Measurements from ENCODE around the gene SGMS1.
A peak's percentile ranks its signal among the peaks of the same experiment; 100 is the strongest.

SGMS1 gene

DNA sequence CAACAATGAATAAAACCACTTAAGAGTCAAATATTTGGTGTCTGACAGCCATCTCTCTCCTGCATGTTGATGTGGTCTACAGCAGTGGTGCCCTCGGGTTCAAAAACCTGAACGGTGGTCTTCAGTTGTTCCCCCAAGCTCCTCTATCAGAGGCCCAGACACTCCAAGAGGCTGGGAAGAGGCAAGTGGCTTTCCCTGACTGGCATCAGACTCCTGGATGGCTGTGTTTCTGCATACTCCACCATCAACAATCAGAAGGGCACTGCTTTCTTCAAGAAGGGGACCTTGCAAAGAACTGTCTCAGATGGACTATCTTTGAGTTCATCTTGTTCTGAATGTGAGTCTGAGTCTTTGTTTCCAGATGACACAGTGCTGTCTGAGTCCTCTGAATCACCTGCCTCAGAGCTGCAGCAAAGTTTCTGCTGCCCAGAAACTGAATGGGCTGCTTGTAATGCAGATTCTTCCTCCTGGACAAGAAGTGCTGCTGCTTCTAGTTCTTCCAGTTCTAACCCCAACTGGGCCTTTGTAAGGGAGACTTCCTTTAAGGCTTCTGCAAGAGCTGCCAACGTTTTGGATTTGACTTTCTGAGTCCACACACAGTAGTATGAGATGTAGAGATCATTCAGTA is 5.9 kb upstream of the SGMS1 start:
- Histone ChIP-seq H3K4me3 (IDR thresholded peaks at IDR 0.05; ENCODE audit: insufficient read depth, low read depth, low read length) (no peak overlapping the region), H2AFZ (ENCODE audit: low read depth) (no peak overlapping the region), H3K79me2 (ENCODE audit: insufficient read depth, low read depth) (no peaks in the 10 kb centered on the region), H3K36me3 (ENCODE audit: insufficient read depth) (no peaks in the 10 kb centered on the region), H4K20me1 (ENCODE audit: insufficient read depth) (no peaks in the 10 kb centered on the region), H3K4me2 (no peak overlapping the region), H3K27ac (no peak overlapping the region), H3K27me3 (ENCODE audit: insufficient read depth, low read depth) (no peaks in the 10 kb centered on the region), H3K9ac (no peak overlapping the region), H3K4me1 (ENCODE audit: low read depth, poor library complexity, severe bottlenecking) (peaks cover 15% of the 10 kb centered on the region)
- TF ChIP-seq, protein P1, sequence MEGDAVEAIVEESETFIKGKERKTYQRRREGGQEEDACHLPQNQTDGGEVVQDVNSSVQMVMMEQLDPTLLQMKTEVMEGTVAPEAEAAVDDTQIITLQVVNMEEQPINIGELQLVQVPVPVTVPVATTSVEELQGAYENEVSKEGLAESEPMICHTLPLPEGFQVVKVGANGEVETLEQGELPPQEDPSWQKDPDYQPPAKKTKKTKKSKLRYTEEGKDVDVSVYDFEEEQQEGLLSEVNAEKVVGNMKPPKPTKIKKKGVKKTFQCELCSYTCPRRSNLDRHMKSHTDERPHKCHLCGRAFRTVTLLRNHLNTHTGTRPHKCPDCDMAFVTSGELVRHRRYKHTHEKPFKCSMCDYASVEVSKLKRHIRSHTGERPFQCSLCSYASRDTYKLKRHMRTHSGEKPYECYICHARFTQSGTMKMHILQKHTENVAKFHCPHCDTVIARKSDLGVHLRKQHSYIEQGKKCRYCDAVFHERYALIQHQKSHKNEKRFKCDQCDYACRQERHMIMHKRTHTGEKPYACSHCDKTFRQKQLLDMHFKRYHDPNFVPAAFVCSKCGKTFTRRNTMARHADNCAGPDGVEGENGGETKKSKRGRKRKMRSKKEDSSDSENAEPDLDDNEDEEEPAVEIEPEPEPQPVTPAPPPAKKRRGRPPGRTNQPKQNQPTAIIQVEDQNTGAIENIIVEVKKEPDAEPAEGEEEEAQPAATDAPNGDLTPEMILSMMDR (conservative IDR thresholded peaks at IDR 0.05; ENCODE audit: low read depth, low read length): no peak

- H2AFZ ChIP-seq (ENCODE audit: low read depth): no peak overlapping the region
- H3K36me3 ChIP-seq (ENCODE audit: insufficient read depth): no peaks in the 10 kb centered on the region
- H3K9ac ChIP-seq: no peak overlapping the region
- H4K20me1 ChIP-seq (ENCODE audit: insufficient read depth): no peaks in the 10 kb centered on the region
- peaks cover 7% of the 10 kb centered on the region; the same call in 1 of the 2 replicates for H3K79me2 ChIP-seq (ENCODE audit: insufficient read depth, low read depth)
- no peak overlapping the region for H3K4me3 ChIP-seq (IDR thresholded peaks at IDR 0.05; ENCODE audit: insufficient read depth, low read depth, low read length)
- H3K27ac ChIP-seq: no peak overlapping the region
- no peaks in the 10 kb centered on the region for H3K27me3 ChIP-seq (ENCODE audit: insufficient read depth, low read depth)
- TF ChIP-seq, protein P1 (conservative IDR thresholded peaks at IDR 0.05; ENCODE audit: low read depth, low read length): no peak
- H3K4me2 ChIP-seq: no peak overlapping the region
- peaks cover 15% of the 10 kb centered on the region for H3K4me1 ChIP-seq (ENCODE audit: low read depth, poor library complexity, severe bottlenecking)
Observed at GRCh38 chr10:50627896-50628295, 4.1 kb upstream of the SGMS1 start.

DNA sequence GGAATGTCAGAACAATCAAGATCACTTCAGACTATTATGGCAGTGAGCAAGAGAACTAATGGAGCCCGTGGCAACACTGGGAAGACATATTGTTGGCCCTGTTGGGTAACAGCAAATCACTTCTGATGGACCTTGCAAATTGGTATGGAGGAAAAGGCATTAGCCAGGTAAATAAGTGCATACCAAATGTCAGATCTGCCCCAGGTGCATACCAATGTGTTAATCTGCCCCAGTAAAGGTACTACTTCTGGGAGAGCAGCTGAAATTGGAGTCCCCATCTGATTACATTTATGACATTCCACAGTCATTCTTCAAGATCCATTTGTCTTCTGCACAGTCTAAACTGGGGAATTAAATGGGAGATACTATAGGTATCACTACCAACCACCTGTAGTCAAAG is 3.7 kb upstream of the SGMS1 start:
- Histone ChIP-seq H2AFZ (ENCODE audit: low read depth) (no peak overlapping the region), H3K4me3 (IDR thresholded peaks at IDR 0.05; ENCODE audit: insufficient read depth, low read depth, low read length) (no peak overlapping the region), H3K9ac (no peak overlapping the region), H3K27me3 (ENCODE audit: insufficient read depth, low read depth) (no peaks in the 10 kb centered on the region), H3K4me2 (no peak overlapping the region), H4K20me1 (ENCODE audit: insufficient read depth) (no peaks in the 10 kb centered on the region), H3K27ac (no peak overlapping the region), H3K36me3 (ENCODE audit: insufficient read depth) (no peaks in the 10 kb centered on the region), H3K79me2 (ENCODE audit: insufficient read depth, low read depth) (peaks cover 11% of the 10 kb centered on the region; the same call in 1 of the 2 replicates), H3K4me1 (ENCODE audit: low read depth, poor library complexity, severe bottlenecking) (peaks cover 15% of the 10 kb centered on the region)
- TF ChIP-seq, protein P1 (conservative IDR thresholded peaks at IDR 0.05; ENCODE audit: low read depth, low read length): no peak

DNA sequence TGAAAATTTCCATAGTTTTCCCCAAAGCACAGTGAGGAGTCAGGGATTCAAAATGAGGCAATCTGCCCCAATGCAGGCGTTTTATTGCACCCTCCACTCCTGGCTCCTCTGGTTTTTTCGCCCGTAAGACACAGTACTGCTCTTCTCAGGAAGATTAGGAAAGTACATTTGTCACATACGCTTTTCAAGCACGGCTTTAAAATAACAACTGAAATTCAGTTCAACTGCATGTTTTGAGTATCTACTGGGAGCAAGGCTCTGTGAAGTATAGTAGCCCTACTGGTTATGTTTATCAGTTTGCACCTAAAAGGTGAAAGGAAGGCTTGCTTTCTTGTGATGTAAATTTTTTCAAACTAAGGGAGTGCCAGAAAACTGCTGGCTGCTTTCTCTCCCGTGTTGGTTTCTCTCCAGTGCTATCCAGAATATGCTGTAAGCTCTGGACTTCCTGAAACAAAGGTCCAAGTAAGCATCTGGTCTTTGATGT is 1.9 kb upstream of the SGMS1 start:
- peak overlapping the region; percentile 94 for H3K4me2 ChIP-seq
- peak overlapping the region; percentile 95 for H2AFZ ChIP-seq (ENCODE audit: low read depth)
- no peaks in the 10 kb centered on the region for H4K20me1 ChIP-seq (ENCODE audit: insufficient read depth)

More for the DNA sequence above, 1.9 kb upstream of the SGMS1 start:
- TF ChIP-seq, protein P1 (conservative IDR thresholded peaks at IDR 0.05; ENCODE audit: low read depth, low read length): peak; percentile 16; the same call in 1 of the 2 replicates
- peak overlapping the region; percentile 81 for H3K9ac ChIP-seq
- H3K27me3 ChIP-seq (ENCODE audit: insufficient read depth, low read depth): no peaks in the 10 kb centered on the region
- H3K27ac ChIP-seq: peak overlapping the region; percentile 95
- H3K36me3 ChIP-seq (ENCODE audit: insufficient read depth): no peaks in the 10 kb centered on the region
- H3K4me1 ChIP-seq (ENCODE audit: low read depth, poor library complexity, severe bottlenecking): peaks cover 24% of the 10 kb centered on the region
- H3K4me3 ChIP-seq (IDR thresholded peaks at IDR 0.05; ENCODE audit: insufficient read depth, low read depth, low read length): no peak overlapping the region
- H3K79me2 ChIP-seq (ENCODE audit: insufficient read depth, low read depth): peaks cover 24% of the 10 kb centered on the region; the same call in 1 of the 2 replicates

Data from KMS-11 (cell line).